Kidney (tissue), 14 donors: Measurements from ENCODE around the gene AKAP3. TPM values are rescaled to one million over a fixed set of nuclear protein-coding genes. Genes with fewer than 3 reads are reported as not detected.

ENCODE experiments used
- DNase-seq, 5 donors: peaks; one replicate each; pipeline ENCODE4 v3.0.0-alpha.2; 2013 to 2020
- FAIRE-seq: peaks from 2 replicates; lab custom pipeline; 2012; peaks lifted over from hg19 to GRCh38; lab: Jason Lieb, UNC
- H3K27ac ChIP-seq, 2 donors: one replicate each; pipeline ENCODE4 v1.7.0; 2013; ENCODE audit warnings: low read depth in 2 of 2, low read length in 2 of 2, inconsistent platforms in 1 of 2
- H3K27me3 ChIP-seq: one replicate; pipeline ENCODE4 v1.7.1; 2013; ENCODE audit warnings: low read length, inconsistent platforms; ENCODE audit not compliant: control insufficient read depth, insufficient read depth
- H3K36me3 ChIP-seq, 3 donors: one replicate each; pipeline versions ENCODE4 v1.7.0 to v1.7.1; 2013; ENCODE audit warnings: low read length in 3 of 3, control low read depth in 1 of 3, inconsistent platforms in 1 of 3; ENCODE audit not compliant: insufficient read depth in 3 of 3, control insufficient read depth in 2 of 3
- H3K4me1 ChIP-seq, 3 donors: one replicate each; pipeline versions ENCODE4 v1.7.0 to v1.7.1; 2013; ENCODE audit warnings: low read length in 3 of 3, inconsistent platforms in 1 of 3, low read depth in 1 of 3; ENCODE audit not compliant: control insufficient read depth in 2 of 3, insufficient read depth in 2 of 3
- H3K4me3 ChIP-seq, 3 donors: one replicate each; pipeline versions ENCODE4 v1.7.0 to v1.8.1; 2013; ENCODE audit warnings: low read length in 3 of 3, control low read depth in 1 of 3, inconsistent platforms in 1 of 3
- H3K9ac ChIP-seq, 3 donors: one replicate each; pipeline versions ENCODE4 v1.7.0 to v1.7.1; 2013; ENCODE audit warnings: low read length in 3 of 3, control low read depth in 1 of 3, inconsistent platforms in 1 of 3
- H3K9me3 ChIP-seq, 3 donors: one replicate each; pipeline versions ENCODE4 v1.7.0 to v1.7.1; 2013; ENCODE audit warnings: low read length in 3 of 3, control low read depth in 1 of 3, inconsistent platforms in 1 of 3; ENCODE audit not compliant: control insufficient read depth in 2 of 3, insufficient read depth in 1 of 3
- CTCF ChIP-seq: IDR thresholded peaks from 3 replicates; pipeline ENCODE4 v1.5.1; 2012; ENCODE audit warnings: mild to moderate bottlenecking, moderate library complexity, borderline replicate concordance; ENCODE audit not compliant: insufficient read depth; ENCODE audit errors: extremely low read depth
- intact Hi-C: fragments of 100-400 bp; cut with DNase I; formaldehyde crosslinking; loops from one replicate; pipeline ENCODE4 v1.11.1; 2022
- polyA plus RNA-seq: library from polyadenylated mRNA; stranded (reverse); fragments of 350-450 nt; fragmentation: Illumina TruSeq; extraction: RNeasy Lipid Tissue Mini Kit (QIAGEN cat#74804); gene quantifications from one replicate; pipeline ENCODE4 v1.2.3, GENCODE V29; 2014; ENCODE audit warnings: low read depth, low replicate concordance; ENCODE audit not compliant: insufficient read depth
- total RNA-seq: library from RNA; stranded (reverse); fragmentation: NEBNext Ultra II Directional; extraction: Animal tissue kit (Norgen Biotek cat#: 25700); gene quantifications from one replicate; pipeline ENCODE4 v1.2.1, GENCODE V29; 2021
- donor health status: control.
- donor health status: control.
- donor health status: control.
- donor health status: control.
- donor health status: control.
- donor health status: DM: yes; HTN: yes; CAD: no.
- donor health status: Normal renal cell carcinoma (clear cell type).

Gene AKAP3
- total and polyA plus RNA-seq, 2 donors from 2014 or later = 2.3 to 2.7 TPM

GRCh38 chr12:4681732-4682131 is 32.9 kb upstream of the AKAP3 start:
- H3K4me3 ChIP-seq = no peak overlapping the region
- no peak overlapping the region for H3K9ac ChIP-seq
- H3K27ac ChIP-seq = no peak overlapping the region
- FAIRE-seq = peak; percentile 84
- no peak for TF ChIP-seq CTCF
- intact Hi-C loops = no loop called here
- peaks cover 0 to 20% (median 20%) of the 10 kb centered on the region in 3 donors for H3K36me3 ChIP-seq
- DNase-seq = no peak
- no peaks in the 10 kb centered on the region for H3K27me3 ChIP-seq
- H3K4me1 ChIP-seq = no peaks in the 10 kb centered on the region
- H3K9me3 ChIP-seq = no peaks in the 10 kb centered on the region

- intact Hi-C loops = no loop called here
- Histone ChIP-seq H3K4me3 (no peak overlapping the region), H3K9me3 (no peaks in the 10 kb centered on the region), H3K27me3 (no peaks in the 10 kb centered on the region), H3K27ac (no peak overlapping the region), H3K36me3 (peaks cover 0 to 14% (median 9%) of the 10 kb centered on the region in 3 donors), H3K9ac (no peak overlapping the region), H3K4me1 (no peaks in the 10 kb centered on the region)
- FAIRE-seq (no peak), DNase-seq (no peak)
- no peak for TF ChIP-seq CTCF
These were observed 30.9 kb upstream of the AKAP3 start for GRCh38 chr12:4679711-4680110.

GRCh38 chr12:4665236-4665635 is 16.4 kb upstream of the AKAP3 start:
- Histone ChIP-seq H3K4me3 (no peak overlapping the region), H3K27me3 (no peaks in the 10 kb centered on the region), H3K36me3 (peaks cover 30 to 67% (median 49%) of the 10 kb centered on the region in 3 donors), H3K27ac (no peak overlapping the region), H3K9me3 (no peaks in the 10 kb centered on the region), H3K9ac (no peak overlapping the region), H3K4me1 (no peaks in the 10 kb centered on the region)
- FAIRE-seq (no peak), DNase-seq (no peak)
- no peak for TF ChIP-seq CTCF
- intact Hi-C loops = no loop called here

- Histone ChIP-seq H3K9me3 (no peaks in the 10 kb centered on the region), H3K9ac (no peak overlapping the region), H3K36me3 (peaks cover 34 to 69% (median 53%) of the 10 kb centered on the region in 3 donors), H3K4me1 (no peaks in the 10 kb centered on the region), H3K27ac (no peak overlapping the region), H3K4me3 (no peak overlapping the region), H3K27me3 (no peaks in the 10 kb centered on the region)
- DNase-seq (no peak), FAIRE-seq (no peak)
- intact Hi-C loops = no loop called here
- no peak for TF ChIP-seq CTCF
These were observed 15.2 kb upstream of the AKAP3 start for GRCh38 chr12:4663971-4664505.
